Measurements from ENCODE around the gene AURKB. TPM values are rescaled to one million over a fixed set of nuclear protein-coding genes. Genes with fewer than 3 reads are reported as not detected.
"Not testable (repeated sequence)": the region's sequence is repeated elsewhere in the genome, so short reads cannot be mapped to it uniquely, and the experiment has no call there.

Gene AURKB
- total and polyA plus RNA-seq, 2 donors (not counting 1 experiment from before 2014, with no cell fraction given) = 1.1 to 5.3 TPM

- H3K27ac ChIP-seq (ENCODE audit: low read length in 2 of 2) = peak overlapping the region; percentile 95 to 99
- H3K27ac Mint-ChIP-seq = peak overlapping the region; percentile 100
- ChIA-PET POLR2A (interaction anchor here (0.5 to 3.1 kb wide), 25 partner anchors 9 to 864 kb away, joined by 3 to 33 read pairs (median 7); partner anchors contain the start of genes ALOXE3, AURKB, BORCS6 and CTC1), CTCF (interaction anchor here (0.5 to 1.6 kb wide), 14 partner anchors 9 to 125 kb away, joined by 3 to 12 read pairs (median 4); partner anchors contain the start of gene CTC1)
- H3K36me3 ChIP-seq (replicated peaks in 1 of 2; ENCODE audit: control extremely low read depth in 1 of 2, control insufficient read depth in 1 of 2, extremely low read depth in 1 of 2, insufficient read depth in 2 of 2, low read length in 1 of 2) = no peaks in the 10 kb centered on the region
- H3K27me3 ChIP-seq (replicated peaks in 1 of 4; ENCODE audit: control extremely low read depth in 1 of 4, control insufficient read depth in 3 of 4, insufficient read depth in 4 of 4, low read length in 3 of 4) = no peaks in the 10 kb centered on the region
- peaks cover 5% of the 10 kb centered on the region for H3K79me2 ChIP-seq (ENCODE audit: control insufficient read depth, insufficient read depth, low read length)
- ATAC-seq (ENCODE audit: low read depth) (peak; percentile 83), DNase-seq (peak; percentile 95)
- peak overlapping the region; percentile 32 to 96 (median 63) for H3K4me3 ChIP-seq (ENCODE audit: control extremely low read depth in 1 of 5, extremely low read depth in 1 of 5, insufficient read depth in 1 of 5, low read depth in 2 of 5, low read length in 4 of 5)
- peaks cover 24 to 38% of the 10 kb centered on the region in 2 donors for H3K4me1 ChIP-seq (ENCODE audit: control insufficient read depth in 2 of 2, insufficient read depth in 2 of 2, low read length in 2 of 2)
- no peak for TF ChIP-seq CTCF (IDR thresholded peaks at IDR 0.05)
- TF ChIP-seq EZH2 (IDR thresholded peaks at IDR 0.05; ENCODE audit: borderline replicate concordance, insufficient read depth, low read depth, low read length, poor library complexity, severe bottlenecking) = no peak
- no peaks in the 10 kb centered on the region for H3K9me3 Mint-ChIP-seq (ENCODE audit: insufficient read depth)
- H3K27me3 Mint-ChIP-seq = no peaks in the 10 kb centered on the region
- peak overlapping the region; percentile 51 for H2AFZ ChIP-seq (ENCODE audit: insufficient read depth, low read depth, low read length, poor library complexity, severe bottlenecking)
- H3K9ac ChIP-seq (ENCODE audit: low read length) = peak overlapping the region; percentile 96
- intact Hi-C loops (cut with micrococcal nuclease) = loop anchor here (1.0 to 5.0 kb wide), 9 partner anchors 10 to 74 kb away; partner anchors contain the start of genes ALOXE3 and BORCS6
- H3K4me1 Mint-ChIP-seq = peaks cover 46% of the 10 kb centered on the region
- WGBS (ENCODE audit: insufficient coverage) = 0% methylated on average over 20 of the region's 23 CpGs
- H3K4me2 ChIP-seq (replicated peaks; ENCODE audit: low read depth, low read length, poor library complexity, severe bottlenecking) = peak overlapping the region; percentile 70
- peak overlapping the region; percentile 94 for H3K4me3 Mint-ChIP-seq
- H3K9me3 ChIP-seq (ENCODE audit: control extremely low read depth in 1 of 3, control insufficient read depth in 2 of 3, insufficient read depth in 1 of 3, low read length in 2 of 3) = no peaks in the 10 kb centered on the region
- no peaks in the 10 kb centered on the region for H4K20me1 ChIP-seq (ENCODE audit: control insufficient read depth, insufficient read depth, low read length, poor library complexity, severe bottlenecking)
Observed at GRCh38 chr17:8173056-8173870, 37.1 kb downstream of the AURKB start.

GRCh38 chr17:8170186-8170585 is 40.2 kb downstream of the AURKB start:
- H3K4me3 Mint-ChIP-seq; H3K27me3 Mint-ChIP-seq; ATAC-seq (ENCODE audit: low read depth); DNase-seq; H2AFZ ChIP-seq (ENCODE audit: insufficient read depth, low read depth, low read length, poor library complexity, severe bottlenecking); H3K27ac ChIP-seq (ENCODE audit: low read length in 2 of 2); H3K4me3 ChIP-seq (ENCODE audit: control extremely low read depth in 1 of 5, extremely low read depth in 1 of 5, insufficient read depth in 1 of 5, low read depth in 2 of 5, low read length in 4 of 5); H3K9me3 Mint-ChIP-seq (ENCODE audit: insufficient read depth); H3K27ac Mint-ChIP-seq; H3K9me3 ChIP-seq (ENCODE audit: control extremely low read depth in 1 of 3, control insufficient read depth in 2 of 3, insufficient read depth in 1 of 3, low read length in 2 of 3); H3K4me2 ChIP-seq (replicated peaks; ENCODE audit: low read depth, low read length, poor library complexity, severe bottlenecking); H3K79me2 ChIP-seq (ENCODE audit: control insufficient read depth, insufficient read depth, low read length); H4K20me1 ChIP-seq (ENCODE audit: control insufficient read depth, insufficient read depth, low read length, poor library complexity, severe bottlenecking); H3K9ac ChIP-seq (ENCODE audit: low read length); H3K36me3 ChIP-seq (replicated peaks in 1 of 2; ENCODE audit: control extremely low read depth in 1 of 2, control insufficient read depth in 1 of 2, extremely low read depth in 1 of 2, insufficient read depth in 2 of 2, low read length in 1 of 2); H3K27me3 ChIP-seq (replicated peaks in 1 of 4; ENCODE audit: control extremely low read depth in 1 of 4, control insufficient read depth in 3 of 4, insufficient read depth in 4 of 4, low read length in 3 of 4): not testable (repeated sequence)
- WGBS (ENCODE audit: insufficient coverage) = 98% methylated on average over 6 of the region's 19 CpGs
- peaks cover 28% of the 10 kb centered on the region for H3K4me1 Mint-ChIP-seq
- H3K4me1 ChIP-seq (ENCODE audit: control insufficient read depth in 2 of 2, insufficient read depth in 2 of 2, low read length in 2 of 2) = peaks cover 12 to 19% of the 10 kb centered on the region in 2 donors
- intact Hi-C loops (cut with micrococcal nuclease) = loop anchor here (5.0 kb wide), 1 partner anchor 53 kb away; the partner anchor contains the start of gene ALOXE3
- ChIA-PET POLR2A (interaction anchor here (0.6 to 0.7 kb wide), 3 partner anchors 13 to 181 kb away, joined by 3 to 6 read pairs (median 3); no protein-coding TSS in a partner anchor), CTCF (interaction anchor here (1.5 kb wide), 1 partner anchor 110 kb away, joined by 3 read pairs; no protein-coding TSS in a partner anchor)

Data from B cell (primary cell).